SK-N-MC (cell line): ENCODE data around the gene NPPC.
"Not testable (repeated sequence)": the region's sequence is repeated elsewhere in the genome, so short reads cannot be mapped to it uniquely, and the experiment has no call there.

Experiments used
- DNase-seq: peaks from one replicate; pipeline ENCODE4 v3.0.0-alpha.2; 2011; ENCODE audit warnings: low read depth, low spot score
- H3K27ac ChIP-seq: fragments of 200-600 bp; sonication (generic); 2 replicates; pipeline ENCODE4 v1.5.1; 2016; ENCODE audit warnings: mixed run types
- H3K36me3 ChIP-seq: fragments of 200-600 bp; sonication (generic); 2 replicates; pipeline ENCODE4 v1.6.1; 2017; ENCODE audit warnings: antibody characterized with exemption, low read length, mixed read lengths; ENCODE audit not compliant: insufficient read depth
- H3K4me3 ChIP-seq: fragments of 200-600 bp; sonication (generic); 2 replicates; pipeline ENCODE4 v1.5.1; 2016
- H3K9ac ChIP-seq: fragments of 200-600 bp; sonication (generic); 2 replicates; pipeline ENCODE4 v1.8.0; 2017; ENCODE audit warnings: mixed run types, mixed read lengths; ENCODE audit not compliant: insufficient read length
- H3K9me3 ChIP-seq: fragments of 200-600 bp; sonication (generic); 2 replicates; pipeline ENCODE4 v1.6.1; 2017; ENCODE audit warnings: low read depth, mild to moderate bottlenecking, antibody characterized with exemption, low read length, moderate library complexity, mixed read lengths
- EZH2 ChIP-seq: fragments of 200-600 bp; sonication (generic); IDR thresholded peaks from one replicate; pipeline ENCODE4 v1.6.1; 2017; ENCODE audit warnings: antibody characterized with exemption
- FOXP2 ChIP-seq: optimal IDR thresholded peaks from 2 replicates; pipeline ENCODE3; 2011; ENCODE audit warnings: mild to moderate bottlenecking, moderate library complexity; ENCODE audit not compliant: insufficient read depth; ENCODE audit errors: extremely low read length, control extremely low read depth
- POLR2AphosphoS5 ChIP-seq: IDR thresholded peaks from 2 replicates; pipeline ENCODE4 v1.6.1; 2012; ENCODE audit warnings: mild to moderate bottlenecking, low read depth, low read length, borderline replicate concordance

NPPC gene

GRCh38 chr2:231957913-231958763 lies 31.9 kb upstream of the NPPC start:
- Histone ChIP-seq H3K9ac (no peak overlapping the region), H3K27ac (no peak overlapping the region), H3K9me3 (no peaks in the 10 kb centered on the region), H3K36me3 (no peaks in the 10 kb centered on the region), H3K4me3 (no peak overlapping the region)
- DNase-seq, result no peak
- TF ChIP-seq EZH2 (no peak), FOXP2 (no peak), POLR2AphosphoS5 (no peak)

GRCh38 chr2:231955758-231956472 lies 29.7 kb upstream of the NPPC start:
- TF ChIP-seq EZH2 (no peak), POLR2AphosphoS5 (no peak), FOXP2 (no peak)
- no peaks in the 10 kb centered on the region for H3K9me3 ChIP-seq
- no peak for DNase-seq
- H3K9ac ChIP-seq, result no peak overlapping the region
- no peak overlapping the region for H3K4me3 ChIP-seq
- H3K36me3 ChIP-seq, result no peaks in the 10 kb centered on the region
- no peak overlapping the region for H3K27ac ChIP-seq

GRCh38 chr2:231951452-231952035 lies 25.3 kb upstream of the NPPC start:
- Histone ChIP-seq H3K9me3 (no peaks in the 10 kb centered on the region), H3K9ac (no peak overlapping the region), H3K27ac (no peak overlapping the region), H3K36me3 (no peaks in the 10 kb centered on the region), H3K4me3 (no peak overlapping the region)
- no peak for DNase-seq
- TF ChIP-seq FOXP2 (no peak), POLR2AphosphoS5 (no peak), EZH2 (no peak)

GRCh38 chr2:231947694-231948093 lies 21.5 kb upstream of the NPPC start:
- no peak overlapping the region for H3K27ac ChIP-seq
- no peak for TF ChIP-seq EZH2
- no peak for TF ChIP-seq FOXP2
- no peak for TF ChIP-seq POLR2AphosphoS5
- no peak for DNase-seq
- H3K9ac ChIP-seq, result no peak overlapping the region
- no peaks in the 10 kb centered on the region for H3K9me3 ChIP-seq
- no peaks in the 10 kb centered on the region for H3K36me3 ChIP-seq
- H3K4me3 ChIP-seq, result no peak overlapping the region

DNA sequence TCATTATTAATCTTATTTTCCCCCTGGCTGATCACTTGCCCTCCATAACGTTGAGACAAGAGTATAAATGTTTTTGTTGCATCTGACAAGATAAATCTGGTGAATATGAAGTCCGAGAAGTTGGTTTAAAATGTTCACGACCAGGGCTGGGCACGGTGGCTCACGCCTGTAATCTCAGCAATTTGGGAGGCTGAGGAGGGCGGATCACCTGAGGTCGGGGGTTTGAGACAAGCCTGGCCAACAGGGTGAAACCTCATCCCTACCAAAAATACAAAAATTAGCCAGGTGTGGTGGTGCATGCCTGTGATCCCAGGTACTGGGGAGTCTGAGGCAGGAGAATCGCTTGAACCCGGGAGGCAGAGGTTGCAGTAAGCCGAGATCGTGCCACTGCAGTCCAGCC lies 20.9 kb upstream of the NPPC start:
- H3K9ac ChIP-seq, result not testable (repeated sequence)

DNA sequence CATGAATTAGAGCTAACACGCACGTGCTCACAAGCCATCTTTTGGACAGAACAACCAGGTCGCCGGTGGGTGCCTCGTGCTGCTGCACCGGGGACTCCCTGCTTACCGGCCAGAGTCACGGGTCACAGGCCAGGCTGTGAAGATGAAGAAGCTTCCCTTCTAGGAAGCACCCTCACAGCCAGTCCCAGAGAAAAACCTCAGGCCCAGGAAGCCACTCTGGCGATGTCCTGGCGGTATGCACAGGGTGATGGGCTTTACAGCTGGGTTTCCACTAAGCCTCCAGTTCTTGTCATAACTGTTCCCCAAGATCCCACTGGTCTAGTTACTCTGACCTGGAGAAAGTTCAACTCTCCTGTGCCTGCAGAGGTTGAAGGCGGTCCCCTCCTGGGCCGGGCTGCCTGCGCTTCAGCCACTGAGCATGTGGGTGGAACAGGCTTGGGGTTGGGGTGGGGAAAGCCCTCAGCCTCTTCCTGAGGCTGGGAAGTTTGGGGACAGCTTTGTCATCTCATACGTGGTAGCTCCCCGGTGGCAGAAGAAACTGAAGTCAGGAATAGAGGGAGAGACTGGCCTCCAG lies 20.1 kb upstream of the NPPC start:
- Histone ChIP-seq H3K4me3 (no peak overlapping the region), H3K36me3 (no peaks in the 10 kb centered on the region), H3K9me3 (no peaks in the 10 kb centered on the region), H3K9ac (no peak overlapping the region), H3K27ac (no peak overlapping the region)
- no peak for TF ChIP-seq FOXP2
- no peak for TF ChIP-seq POLR2AphosphoS5
- TF ChIP-seq EZH2, result no peak
- no peak for DNase-seq

More for the DNA sequence above, 20.9 kb upstream of the NPPC start:
- DNase-seq, H3K9me3 ChIP-seq, H3K36me3 ChIP-seq, H3K4me3 ChIP-seq, H3K27ac ChIP-seq: not testable (repeated sequence)

GRCh38 chr2:231942180-231942579 lies 16.0 kb upstream of the NPPC start:
- H3K9ac ChIP-seq, result no peak overlapping the region
- no peaks in the 10 kb centered on the region for H3K36me3 ChIP-seq
- TF ChIP-seq EZH2, result no peak
- no peak for TF ChIP-seq FOXP2
- TF ChIP-seq POLR2AphosphoS5, result no peak
- no peaks in the 10 kb centered on the region for H3K9me3 ChIP-seq
- H3K27ac ChIP-seq, result no peak overlapping the region
- no peak for DNase-seq
- H3K4me3 ChIP-seq, result no peak overlapping the region

- TF ChIP-seq FOXP2, result no peak
- TF ChIP-seq POLR2AphosphoS5, result no peak
- no peak for TF ChIP-seq EZH2
- Histone ChIP-seq H3K4me3 (no peak overlapping the region), H3K27ac (no peak overlapping the region), H3K9ac (no peak overlapping the region), H3K9me3 (no peaks in the 10 kb centered on the region), H3K36me3 (no peaks in the 10 kb centered on the region)
- no peak for DNase-seq
Observed at GRCh38 chr2:231941673-231942072, 15.5 kb upstream of the NPPC start.
